ENCODE measurements around the gene FSTL5.

Gene FSTL5

GRCh38 chr4:161359491-161359890 lies 804.3 kb downstream of the FSTL5 start:
- DNase-seq (ENCODE audit: insufficient read length, low spot score) (no peak), FAIRE-seq (no peak)

- FAIRE-seq = no peak
These were observed 807.4 kb downstream of the FSTL5 start for GRCh38 chr4:161356351-161356750.

GRCh38 chr4:161350946-161351345 lies 812.9 kb downstream of the FSTL5 start:
- DNase-seq (ENCODE audit: insufficient read length, low spot score) = no peak
- FAIRE-seq = no peak

More at GRCh38 chr4:161356351-161356750, 807.4 kb downstream of the FSTL5 start:
- no peak for DNase-seq (ENCODE audit: insufficient read length, low spot score)

- DNase-seq (ENCODE audit: insufficient read length, low spot score) = no peak
- FAIRE-seq = no peak
These were observed 818.1 kb downstream of the FSTL5 start for GRCh38 chr4:161345741-161346140.

GRCh38 chr4:161343569-161343950 lies 820.2 kb downstream of the FSTL5 start:
- FAIRE-seq (no peak), DNase-seq (ENCODE audit: insufficient read length, low spot score) (no peak)

GRCh38 chr4:161342881-161343568 lies 820.8 kb downstream of the FSTL5 start:
- FAIRE-seq (no peak), DNase-seq (ENCODE audit: insufficient read length, low spot score) (no peak)

GRCh38 chr4:161336621-161337020 lies 827.2 kb downstream of the FSTL5 start:
- DNase-seq (ENCODE audit: insufficient read length, low spot score) (no peak), FAIRE-seq (no peak)

GRCh38 chr4:161336016-161336530 lies 827.7 kb downstream of the FSTL5 start:
- no peak for FAIRE-seq
- DNase-seq (ENCODE audit: insufficient read length, low spot score) = no peak

Data from HTR-8/SVneo (cell line).